NOMO-1 (cell line): ENCODE measurements around the gene GFOD1.
A peak's percentile ranks its signal among the peaks of the same experiment; 100 is the strongest.

Experiments
- DNase-seq, 2 experiments: peaks; one replicate each; lab custom pipeline; 2025; ENCODE audit not compliant: unreplicated experiment in 2 of 2; lab: John Stamatoyannopoulos, UW

GFOD1 gene

DNA sequence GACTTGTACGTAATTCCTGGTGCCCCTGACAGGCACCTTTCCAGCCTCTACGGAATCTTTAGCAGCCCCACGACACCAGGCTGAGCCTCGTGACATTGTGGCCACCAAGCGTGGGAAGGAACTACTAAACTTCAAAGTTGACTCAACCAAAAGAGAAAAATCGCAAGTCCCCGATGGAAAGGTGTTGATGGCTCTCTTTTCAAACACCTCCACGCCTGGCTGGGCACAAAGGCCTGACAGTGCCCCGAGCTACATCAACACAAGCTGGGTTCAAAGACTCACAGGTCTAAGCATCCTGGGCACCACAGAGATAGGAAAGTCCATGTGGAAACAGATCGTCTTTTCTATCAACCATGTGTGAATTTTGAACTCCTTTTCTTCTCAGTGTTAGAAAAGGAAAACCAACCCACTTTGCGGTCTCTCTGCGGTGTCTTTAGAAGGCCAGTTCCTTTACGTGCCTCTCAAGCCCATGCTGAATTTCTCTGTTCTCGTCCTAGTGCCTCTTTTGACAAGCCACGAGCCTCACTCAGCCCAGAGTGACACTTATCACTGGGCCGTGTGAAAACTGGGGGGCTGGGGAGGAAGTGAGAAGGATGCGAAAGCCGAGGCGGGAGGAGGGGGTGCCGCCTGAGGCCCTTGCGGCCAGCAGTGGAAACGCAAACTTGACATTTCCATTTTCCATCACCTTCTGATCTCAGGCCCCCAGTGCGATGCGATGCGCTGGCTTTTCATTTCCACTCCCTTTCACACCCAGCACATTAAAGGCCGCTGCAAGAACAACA lies 59.4 kb downstream of the GFOD1 start:
- peak; percentile 44 to 64 for DNase-seq

DNA sequence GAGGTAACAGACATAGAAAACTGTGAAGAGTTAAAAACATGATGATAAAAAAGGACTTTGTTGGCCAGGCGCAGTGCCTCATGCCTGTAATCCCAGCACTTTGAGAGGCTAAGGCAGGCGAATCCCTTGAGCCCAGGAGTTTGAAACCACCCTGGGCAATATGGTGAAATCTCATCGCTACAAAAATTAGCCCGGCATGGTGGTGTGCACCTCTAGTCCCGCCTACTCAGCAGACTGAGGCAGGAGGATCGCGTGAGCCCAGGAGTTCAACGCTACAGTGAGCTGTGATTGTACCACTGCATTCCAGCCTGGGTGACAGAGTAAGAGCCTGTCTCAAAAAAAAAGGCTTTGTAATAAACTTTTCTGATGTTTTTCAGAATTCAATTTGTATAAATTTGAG lies 60.1 kb downstream of the GFOD1 start:
- no peak for DNase-seq

DNA sequence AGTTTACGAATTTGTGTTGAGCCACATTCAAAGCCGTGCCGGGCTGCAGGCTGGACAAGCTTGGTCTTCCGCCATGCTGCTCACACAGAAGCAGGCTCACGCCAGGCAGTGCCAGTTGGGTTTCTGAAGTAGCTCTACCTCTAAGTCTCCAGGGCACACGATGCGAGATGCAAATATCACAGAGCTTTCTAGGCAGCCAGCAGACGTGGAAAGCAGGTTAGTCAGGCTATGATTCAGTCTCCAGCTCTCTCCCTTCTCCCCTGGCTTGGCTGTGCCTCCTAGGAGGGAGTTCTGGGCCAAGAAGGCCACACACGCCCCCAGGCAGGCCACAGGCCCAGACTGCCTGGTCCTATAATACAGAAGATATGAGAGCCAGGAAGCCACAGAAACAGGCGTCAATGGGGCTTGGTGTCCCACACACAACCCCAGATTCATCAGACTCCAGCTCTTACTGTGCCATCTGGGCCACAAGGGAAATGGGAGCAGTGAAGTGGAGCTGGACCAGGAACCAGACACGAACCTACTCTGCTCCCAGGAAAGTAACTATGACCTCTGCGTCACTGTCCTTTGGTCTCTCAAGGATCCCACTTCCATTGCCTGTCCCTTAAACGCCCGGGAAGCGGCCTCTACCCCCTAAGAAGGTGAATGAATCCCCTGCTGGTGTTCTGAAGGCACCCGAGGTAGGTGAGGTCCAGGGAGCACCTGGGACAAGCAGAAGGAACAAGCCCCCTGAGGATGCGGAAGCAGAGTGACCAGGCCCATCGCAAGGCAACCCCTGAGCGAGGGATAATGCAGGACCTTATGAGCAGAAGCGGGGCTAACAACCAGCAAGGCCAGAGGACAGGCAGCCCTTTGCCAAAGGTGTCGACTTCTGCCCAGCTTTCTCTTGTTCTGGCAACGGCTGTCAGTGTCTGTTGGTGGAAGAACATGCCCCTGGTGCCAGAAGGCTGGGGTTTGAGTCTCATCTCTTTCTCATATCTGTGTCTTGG lies 61.2 kb downstream of the GFOD1 start:
- no peak for DNase-seq

DNA sequence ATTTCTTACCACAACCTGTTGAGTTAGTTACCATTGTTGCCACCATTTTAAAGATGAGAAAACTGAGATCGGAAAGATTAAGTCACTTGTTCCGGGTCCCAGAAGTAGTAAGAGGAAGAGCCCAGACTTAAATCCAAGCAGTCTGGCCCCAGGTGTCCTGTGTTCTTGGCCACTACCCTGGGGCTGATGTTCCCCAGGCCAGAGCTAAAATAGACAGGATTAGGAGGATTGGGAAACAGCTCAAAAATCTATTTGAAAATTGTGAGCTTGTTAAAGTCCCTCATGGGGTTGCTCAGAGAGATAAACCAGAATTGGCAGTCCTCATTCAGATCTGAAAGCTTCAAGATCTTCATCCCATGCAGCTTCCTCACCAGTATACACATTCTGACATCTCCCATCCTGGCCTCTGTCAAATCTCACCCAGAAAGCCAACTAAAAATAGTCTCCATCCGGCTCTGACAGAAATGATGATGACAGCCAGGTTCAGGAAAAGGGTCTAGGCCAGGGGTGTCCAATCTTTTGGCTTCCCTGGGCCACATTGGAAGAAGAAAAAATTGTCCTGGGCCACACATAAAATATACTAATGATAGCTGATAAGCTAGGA lies 62.0 kb downstream of the GFOD1 start:
- no peak for DNase-seq

DNA sequence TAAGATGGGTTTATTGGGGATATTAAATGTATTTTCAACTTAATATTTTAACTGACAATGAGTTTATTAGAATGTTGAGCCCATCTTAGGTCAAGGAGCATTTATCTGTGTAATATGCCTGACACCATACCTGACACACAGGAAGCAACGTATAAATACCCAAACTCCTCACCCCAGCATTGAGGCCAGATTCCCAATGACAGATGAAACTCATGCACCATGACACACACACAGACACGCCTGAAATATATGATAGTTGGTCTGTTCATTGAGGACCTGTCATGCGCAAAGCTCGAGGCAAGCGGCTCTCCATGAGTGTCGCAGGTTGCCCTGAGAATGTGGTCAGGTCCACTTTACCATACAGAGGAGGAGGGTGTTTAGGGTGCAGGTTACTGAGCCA lies 64.1 kb downstream of the GFOD1 start:
- no peak for DNase-seq

DNA sequence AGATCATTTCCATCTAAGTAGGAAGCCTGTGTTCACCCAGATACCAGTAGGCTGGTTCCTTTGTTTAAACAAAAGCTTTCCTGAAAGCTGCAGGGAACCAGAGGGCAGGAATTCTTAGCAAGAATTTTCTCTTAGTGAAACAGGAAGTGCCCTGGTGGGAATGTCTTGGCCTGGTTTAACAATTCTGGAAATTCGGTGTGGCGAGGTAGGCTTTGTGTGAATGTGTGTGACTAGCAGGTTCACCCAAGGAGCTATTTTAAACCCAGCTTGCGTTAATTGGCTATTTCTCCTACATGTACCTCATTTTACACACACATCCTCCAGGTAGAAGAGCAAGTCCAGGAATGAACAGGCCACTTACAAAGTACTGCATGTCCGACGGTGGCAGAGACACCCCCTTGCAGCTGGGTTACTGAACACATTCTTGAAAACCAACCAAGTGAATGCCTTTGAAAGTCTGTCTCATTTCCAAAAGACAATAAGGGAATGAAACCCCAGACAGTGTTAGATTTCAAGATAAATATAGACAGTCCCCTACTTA lies 64.6 kb downstream of the GFOD1 start:
- no peak for DNase-seq

DNA sequence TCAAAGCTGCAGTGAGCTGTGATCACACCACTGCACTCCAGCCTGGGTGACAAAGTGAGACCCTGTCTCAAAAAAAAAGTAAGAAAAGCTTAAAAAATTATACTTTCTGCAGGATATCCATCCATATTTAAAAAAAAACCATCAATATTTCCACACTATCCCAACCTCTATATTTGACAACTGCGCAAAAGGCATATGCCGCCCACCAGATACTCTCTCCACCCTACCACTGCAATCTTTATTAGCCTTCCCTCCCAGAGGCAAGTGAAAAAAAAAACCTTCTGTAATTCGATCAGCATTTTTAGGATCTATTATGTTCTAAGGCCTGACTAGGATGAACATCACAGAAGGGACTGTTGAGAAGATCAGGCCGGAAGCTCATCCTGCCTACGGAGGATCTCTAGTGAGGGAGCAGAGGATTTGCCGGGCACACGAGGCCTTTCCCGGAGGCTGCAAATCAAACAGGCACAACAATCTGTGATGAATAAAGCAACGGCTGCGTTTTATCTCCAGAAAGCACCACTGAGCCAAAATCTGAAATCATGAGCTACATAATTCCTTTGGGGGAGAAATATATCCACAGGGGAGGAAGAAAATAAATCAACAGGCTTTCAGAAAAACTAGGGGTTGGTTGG lies 65.9 kb downstream of the GFOD1 start:
- no peak for DNase-seq

DNA sequence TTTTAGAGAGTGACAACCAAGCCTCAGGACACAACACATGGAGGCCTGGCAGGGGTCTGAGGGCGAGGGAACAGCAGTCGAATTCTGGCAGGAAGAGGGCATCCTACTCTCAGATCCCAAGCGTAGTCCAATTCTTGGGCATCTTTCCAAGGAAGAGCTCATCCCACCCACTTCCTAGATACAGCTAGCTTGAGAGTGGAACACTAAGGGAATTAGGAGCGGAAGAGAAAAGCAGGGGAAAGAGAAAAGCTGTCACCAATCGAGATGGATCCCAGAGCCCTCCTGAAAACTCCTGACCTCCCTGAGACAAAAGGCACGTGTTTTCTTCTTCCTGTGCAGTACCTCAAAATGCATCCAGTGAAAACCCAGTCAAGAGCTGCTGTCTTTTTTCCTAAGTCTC lies 67.1 kb downstream of the GFOD1 start:
- DNase-seq, result no peak

DNA sequence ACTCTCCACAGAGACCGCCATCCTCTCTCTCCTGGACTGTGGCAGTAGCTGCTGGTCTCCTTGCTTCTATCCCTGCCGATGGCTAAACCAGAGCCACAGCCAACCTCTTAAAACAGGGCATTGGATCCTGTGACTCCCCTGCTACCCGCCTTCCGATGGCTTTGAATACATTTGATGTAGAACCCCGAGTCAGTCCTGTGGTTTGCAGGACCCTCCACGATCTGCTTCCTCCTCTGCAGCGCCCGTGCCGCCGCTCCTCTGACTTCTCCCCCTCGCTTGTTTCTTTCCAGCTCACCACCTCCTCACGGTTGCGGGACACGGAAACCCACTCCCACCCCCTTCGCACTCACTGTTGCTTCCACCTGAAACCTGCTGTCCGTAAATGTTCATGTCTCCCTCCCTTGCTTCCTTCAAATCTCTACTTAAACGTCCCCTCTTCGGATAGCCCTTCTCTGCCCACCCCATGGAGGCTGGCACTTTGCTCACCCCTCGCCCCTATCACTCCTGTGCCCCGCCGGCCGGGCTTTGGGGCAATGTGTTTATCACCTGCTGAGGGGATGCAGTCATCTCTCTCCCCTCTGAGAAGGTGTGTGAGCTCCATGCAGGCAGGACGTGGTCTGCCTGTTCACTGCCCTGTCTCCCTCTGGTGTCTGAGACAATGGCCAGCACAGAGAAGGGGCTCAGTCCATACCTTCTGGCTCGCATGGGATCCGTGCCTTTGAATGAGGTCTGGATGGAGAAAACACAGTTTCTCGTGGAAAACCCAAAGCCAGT lies 67.8 kb downstream of the GFOD1 start:
- no peak for DNase-seq

DNA sequence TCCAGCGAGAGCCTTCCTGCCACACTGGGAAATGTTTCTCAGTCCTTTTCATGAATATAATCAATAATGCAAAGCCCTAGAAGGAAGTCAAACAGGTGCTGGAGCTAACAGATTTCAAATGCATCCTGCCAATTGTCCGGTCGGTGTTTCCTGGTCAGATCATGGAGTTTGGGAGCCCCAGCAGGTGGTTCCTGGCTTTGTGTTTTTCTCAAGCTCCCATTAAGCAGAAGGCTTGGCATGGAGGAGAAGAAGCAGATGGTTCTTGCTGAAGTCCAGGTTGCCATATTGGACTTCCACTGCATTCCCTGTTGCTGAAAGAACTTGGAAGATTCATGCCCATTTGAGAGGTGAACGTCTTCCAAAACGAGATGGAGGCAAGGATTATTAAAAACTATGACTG lies 68.6 kb downstream of the GFOD1 start:
- no peak for DNase-seq

DNA sequence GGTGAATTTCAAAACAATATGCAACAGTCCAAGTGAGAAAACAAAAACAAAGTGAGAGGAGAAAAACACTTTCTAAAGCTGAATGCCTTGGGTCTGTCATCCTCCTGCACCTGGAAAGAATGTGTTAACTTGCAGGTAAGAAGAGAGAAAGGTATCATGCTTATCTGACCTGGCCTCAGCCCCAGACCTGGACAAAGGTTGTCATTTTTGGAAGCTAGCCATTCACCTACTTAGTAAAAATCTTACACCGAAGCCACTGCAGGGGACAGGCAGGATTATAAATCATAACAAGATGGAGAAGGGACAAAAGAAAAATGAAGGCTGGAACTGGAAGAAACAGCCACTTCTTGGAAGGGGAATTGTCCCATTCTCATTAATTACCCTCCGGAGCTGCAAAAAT lies 69.4 kb downstream of the GFOD1 start:
- no peak for DNase-seq

DNA sequence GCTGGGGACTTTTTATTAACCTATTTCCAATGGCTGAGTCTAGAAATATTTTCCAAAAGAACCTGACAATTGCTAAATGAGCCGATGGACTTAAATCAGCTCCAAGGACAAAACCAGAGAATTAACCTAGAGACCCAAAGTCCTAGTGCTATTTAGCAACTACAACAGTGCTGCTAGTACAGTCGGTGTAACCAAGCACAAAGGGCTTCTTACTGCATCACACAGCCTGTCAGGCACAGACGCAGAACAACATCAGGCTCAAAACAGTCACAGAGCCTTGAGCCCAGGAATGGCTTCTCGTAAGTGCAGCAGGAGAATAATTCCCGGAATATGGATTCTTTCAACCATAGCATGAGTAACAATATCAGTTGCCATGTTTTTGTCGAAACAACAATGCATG lies 70.0 kb downstream of the GFOD1 start:
- DNase-seq, result no peak

DNA sequence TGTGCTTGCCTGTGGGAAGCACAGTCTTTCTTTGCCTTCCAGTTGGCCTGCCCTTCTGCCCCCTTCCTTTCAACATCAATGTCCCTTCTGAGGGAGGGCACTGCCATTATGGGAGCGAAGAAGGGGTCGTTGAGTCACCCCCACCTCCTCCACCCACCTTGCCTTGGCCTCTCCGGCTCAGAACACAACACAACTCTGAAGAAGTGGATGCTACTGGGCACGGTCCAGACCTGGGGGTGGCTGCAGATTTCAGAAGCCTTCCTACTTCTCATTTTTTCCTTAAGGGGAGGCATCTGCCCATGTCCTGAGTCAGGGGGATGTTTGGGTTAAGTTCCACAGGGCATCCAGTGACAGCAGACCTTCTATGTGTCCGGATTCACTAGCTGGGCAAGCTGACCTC lies 72.1 kb downstream of the GFOD1 start:
- no peak for DNase-seq

DNA sequence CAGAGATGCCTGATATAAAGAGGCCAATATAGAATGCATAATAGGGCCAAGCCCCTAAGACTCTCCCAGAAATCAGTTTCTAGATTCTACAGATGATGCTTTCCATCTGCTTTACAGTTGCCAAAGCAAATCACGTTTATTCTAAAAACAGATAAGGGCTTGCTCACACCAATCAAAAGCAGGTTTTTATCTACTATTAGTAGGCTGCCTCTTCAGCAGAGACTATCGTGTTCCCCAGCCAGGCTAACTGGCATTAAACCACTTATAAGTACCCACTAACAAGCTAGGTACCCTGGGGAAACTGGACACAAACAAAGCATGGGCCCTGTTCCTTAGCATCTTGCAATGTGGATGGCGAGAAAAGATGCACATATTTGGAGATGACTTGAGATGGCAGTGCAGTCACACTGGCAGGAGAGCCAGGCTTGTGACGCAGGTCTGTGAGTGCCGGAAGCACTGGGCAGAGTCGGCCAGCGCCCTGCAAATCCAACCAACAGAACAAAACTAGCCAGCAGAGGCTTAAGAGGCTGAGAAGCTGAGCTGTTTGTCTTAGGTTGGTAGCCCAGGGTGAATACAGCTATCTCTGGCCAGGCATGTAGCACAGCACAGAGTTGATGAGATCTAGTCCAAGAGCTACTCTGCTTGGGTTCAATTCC lies 73.4 kb downstream of the GFOD1 start:
- DNase-seq, result no peak

DNA sequence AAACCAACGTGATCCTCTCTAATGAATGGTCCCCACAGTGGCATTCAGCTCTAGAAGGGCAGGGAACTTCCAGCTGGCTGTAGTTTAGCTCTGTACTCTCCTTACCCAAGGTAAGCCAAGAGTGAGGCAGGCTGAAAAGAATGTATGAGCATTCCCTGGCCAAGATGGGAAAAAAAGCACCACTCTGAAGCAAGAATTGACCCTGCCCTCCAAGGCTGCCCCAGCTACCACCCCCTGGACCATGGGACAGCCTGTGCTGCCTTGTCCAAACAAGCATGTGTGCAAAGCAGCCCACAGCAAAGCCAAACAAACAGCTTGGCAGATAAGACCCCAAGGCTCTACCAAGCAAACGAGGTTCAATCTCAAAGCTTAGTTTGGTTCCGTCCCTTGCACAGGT lies 73.9 kb downstream of the GFOD1 start:
- DNase-seq, result no peak

DNA sequence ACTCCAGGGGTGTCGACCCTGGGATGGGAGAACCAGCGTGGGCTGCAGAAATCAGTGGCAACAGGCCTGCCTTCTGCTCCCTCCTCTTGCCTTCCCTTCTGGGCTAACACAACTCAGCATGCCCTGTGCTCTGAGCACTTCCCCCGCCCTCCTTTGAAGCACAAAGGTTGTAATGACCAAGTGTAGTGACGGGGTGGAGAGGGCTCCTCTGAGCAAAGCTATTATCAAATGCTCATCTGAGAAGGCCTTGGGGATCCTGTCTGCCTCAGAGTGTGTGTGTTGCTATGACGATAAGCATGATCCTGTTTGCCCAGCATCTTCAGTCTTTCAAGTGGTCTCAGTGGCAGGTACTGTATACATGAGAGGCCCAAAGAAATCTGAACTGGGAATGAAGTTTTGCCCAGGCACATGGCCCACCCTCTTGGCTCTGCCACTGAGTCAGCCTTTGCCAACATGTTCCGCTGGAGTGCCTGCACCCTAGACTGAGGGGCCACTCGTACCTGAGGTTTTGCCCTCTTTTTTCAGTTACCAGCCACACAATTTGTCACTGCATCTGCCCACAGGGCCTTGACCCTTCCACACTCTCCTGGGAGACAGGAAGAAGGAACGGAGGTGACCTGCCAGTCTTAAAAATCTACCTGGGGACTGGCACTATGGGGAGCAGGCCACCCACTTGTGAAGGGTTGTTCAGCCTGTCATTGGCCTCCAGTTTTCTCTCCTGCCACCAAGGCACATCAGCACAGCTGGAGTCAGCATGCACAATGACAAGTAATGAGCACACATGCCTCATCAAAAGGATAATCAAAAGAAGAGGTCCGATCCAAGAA lies 74.5 kb downstream of the GFOD1 start:
- DNase-seq, result no peak

DNA sequence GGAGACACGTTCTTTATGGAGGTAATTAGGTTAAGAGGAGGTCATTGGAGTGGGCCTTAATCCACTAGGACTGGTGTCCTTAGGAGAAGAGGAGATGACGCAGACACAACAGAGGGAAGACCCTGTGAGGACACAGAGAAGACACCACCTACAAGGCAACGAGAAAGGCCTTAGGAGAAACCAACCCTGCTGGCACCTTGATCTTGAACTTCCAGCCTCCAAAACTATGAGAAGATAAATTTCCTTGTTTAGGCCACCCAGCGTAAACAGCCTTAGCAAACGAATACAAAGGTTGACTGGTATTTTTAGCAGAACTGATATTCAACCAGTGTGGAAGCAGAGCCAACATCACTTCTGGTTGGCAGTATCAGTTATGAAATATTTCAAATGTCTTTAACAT lies 75.2 kb downstream of the GFOD1 start:
- DNase-seq, result no peak

DNA sequence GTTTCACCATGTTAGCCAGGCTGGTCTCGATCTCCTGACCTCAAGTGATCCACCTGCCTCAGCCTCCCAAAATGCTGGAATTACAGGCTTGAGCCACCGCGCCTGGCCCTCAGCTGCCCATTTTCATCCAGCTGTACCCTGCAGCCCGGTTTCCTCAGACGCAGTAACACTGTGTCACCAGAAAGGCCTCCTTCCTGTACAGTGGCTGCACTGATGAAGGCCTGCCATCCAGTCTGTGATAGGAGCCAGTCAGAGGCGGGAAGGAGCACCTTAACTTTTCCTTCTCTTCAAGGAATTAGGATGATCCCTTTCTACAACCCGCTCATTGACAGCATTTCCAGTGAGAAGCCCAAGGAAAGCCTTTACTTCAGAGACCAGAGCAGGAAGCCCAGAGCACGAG lies 75.9 kb downstream of the GFOD1 start:
- DNase-seq, result no peak

DNA sequence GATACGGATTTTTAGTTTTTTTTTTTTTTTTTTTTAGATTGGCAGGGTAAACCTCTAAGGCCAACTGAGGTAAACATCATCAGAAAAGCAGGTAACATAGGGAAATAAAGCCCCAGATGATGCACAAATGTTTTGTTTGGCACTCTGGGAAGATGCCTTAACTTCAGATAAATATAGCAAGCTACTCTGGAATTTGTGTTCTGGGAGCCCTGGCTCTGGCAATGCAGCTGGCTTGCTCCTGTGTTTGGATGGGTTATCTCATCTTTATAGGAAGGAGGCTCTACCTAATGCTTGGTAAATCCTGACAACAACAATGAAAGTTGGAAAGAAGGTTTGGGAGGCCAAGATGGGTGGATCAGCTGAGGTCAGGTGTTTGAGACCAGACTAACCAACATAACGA lies 77.4 kb downstream of the GFOD1 start:
- no peak for DNase-seq
